AG09309 (cell line): ENCODE measurements around the gene SAA2.
"Not testable (repeated sequence)": the region's sequence is repeated elsewhere in the genome, so short reads cannot be mapped to it uniquely, and the experiment has no call there.

Experiments used
- DNase-seq: peaks from one replicate; pipeline ENCODE4 v3.0.0-alpha.2; 2010; ENCODE audit warnings: low read depth
- H3K4me3 ChIP-seq: 2 replicates; pipeline ENCODE4 v1.5.1; 2011; ENCODE audit warnings: mild to moderate bottlenecking, low read depth, low read length, moderate library complexity; ENCODE audit not compliant: control insufficient read depth
- CTCF ChIP-seq: IDR thresholded peaks from 2 replicates; pipeline ENCODE4 v1.5.1; 2011; ENCODE audit warnings: mild to moderate bottlenecking, low read depth, low read length, inconsistent platforms; ENCODE audit not compliant: insufficient read depth, control insufficient read depth; ENCODE audit errors: missing control alignments

The SAA2 gene

DNA sequence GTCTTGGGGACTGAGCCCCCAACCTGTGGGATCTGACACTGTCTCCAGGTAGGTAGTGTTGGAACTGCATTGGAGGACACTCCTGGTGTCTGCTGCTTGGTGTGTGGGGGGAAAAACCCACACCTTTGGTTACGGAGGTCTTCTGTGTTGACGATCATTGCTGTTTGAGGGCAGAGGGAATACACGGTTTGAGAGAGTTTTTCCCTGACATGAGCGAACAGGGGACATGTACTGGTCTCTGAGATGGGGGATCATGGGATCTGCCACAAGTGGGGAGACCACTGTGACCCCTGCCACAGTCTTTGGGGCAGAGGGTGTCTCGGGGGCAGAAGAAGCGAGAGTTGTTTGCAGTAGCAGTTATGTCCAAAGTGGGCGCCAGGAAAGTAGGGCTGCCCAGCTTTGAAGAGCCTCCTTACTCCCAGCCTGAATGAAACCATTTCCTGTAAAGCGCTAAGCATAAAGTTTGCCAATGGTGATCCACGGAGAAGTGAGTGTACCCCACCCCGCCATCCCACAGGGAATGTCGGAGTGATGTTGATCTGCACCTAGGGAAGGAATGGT lies 5.4 kb upstream of the SAA2 start:
- TF ChIP-seq CTCF = no peak
- no peak overlapping the region for H3K4me3 ChIP-seq
- no peak for DNase-seq

- DNase-seq = no peak
- peak; percentile 3 for TF ChIP-seq CTCF
These were observed 4.8 kb upstream of the SAA2 start for GRCh38 chr11:18253233-18253632.

DNA sequence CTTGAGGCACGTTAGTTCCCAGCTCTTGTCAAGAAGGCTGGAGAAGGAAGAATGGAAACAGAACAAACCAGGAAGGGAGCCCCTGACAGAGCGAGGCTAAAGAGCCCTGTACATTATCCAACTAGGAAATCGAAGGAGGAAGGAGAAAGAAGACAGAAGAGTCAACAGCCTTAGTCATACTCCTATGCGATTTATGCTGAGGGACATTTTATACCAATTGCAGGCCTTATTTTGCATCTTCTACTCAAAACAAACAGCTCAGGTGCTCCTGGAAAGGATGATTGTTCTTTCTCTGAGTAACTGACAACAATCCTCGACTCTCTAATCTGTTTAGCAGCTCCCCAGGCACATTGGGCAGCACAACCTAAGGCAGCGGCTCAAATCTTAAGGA lies 1.3 kb downstream of the SAA2 start:
- not testable (repeated sequence) for H3K4me3 ChIP-seq, DNase-seq

More at GRCh38 chr11:18253233-18253632, 4.8 kb upstream of the SAA2 start:
- no peak overlapping the region for H3K4me3 ChIP-seq

DNA sequence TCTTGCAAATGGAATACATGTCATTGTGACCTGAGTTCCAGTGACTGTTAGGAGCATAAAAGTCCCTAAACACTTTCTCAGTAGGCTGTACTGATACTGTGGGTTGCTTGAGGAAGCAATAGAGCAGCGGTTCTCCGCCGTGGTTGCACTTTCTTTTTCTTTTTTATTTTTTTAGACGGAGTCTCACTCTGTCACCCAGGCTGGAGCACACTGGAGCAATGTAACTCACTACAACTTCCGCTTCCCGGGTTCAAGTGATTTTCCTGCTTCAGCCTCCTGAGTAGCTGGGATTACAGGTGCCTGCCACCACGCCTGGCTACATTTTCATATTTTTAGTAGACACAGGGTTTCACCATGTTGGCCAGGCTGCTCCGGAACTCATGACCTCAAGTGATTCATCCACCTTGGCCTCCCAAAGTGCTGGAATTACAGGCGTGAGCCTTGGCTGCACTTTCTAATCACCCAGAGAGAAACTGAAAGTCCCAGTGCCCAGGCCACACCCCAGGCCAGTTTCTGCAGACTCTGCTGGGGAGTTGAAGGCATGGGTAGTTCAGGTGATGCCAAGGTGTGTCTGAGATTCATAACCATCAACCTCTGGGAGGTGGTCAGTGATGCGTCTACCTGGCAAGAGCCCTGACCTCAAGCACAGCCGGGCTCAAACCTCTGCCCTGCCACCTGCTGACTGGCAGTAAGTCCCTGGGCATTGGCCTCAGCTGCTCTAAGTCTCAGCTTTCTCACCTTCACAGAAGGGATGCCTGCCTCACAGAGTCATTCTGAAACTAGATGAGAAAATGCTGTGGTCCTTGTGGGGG lies 1.9 kb downstream of the SAA2 start:
- not testable (repeated sequence) for H3K4me3 ChIP-seq, DNase-seq

DNA sequence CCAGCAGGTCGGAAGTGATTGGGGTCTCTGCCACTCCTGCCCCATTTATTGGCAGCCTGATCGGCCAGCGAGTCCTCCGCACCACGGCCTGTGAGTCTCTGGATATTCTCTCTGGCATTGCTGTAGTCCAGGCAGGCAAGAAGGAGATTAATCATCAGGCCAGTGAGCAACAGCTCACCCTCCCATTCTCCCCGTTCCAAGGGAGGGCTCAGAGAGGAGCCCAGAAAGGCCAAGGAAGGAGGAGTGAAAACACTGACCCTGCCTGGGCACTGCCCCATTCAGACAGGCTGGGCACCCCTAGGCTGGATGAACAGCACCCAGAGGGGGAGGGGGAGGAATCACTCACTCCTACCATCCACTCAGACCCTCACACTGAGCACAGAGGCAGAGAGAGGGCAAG lies 3.1 kb downstream of the SAA2 start:
- DNase-seq = no peak
- H3K4me3 ChIP-seq = no peak overlapping the region
- TF ChIP-seq CTCF = no peak

DNA sequence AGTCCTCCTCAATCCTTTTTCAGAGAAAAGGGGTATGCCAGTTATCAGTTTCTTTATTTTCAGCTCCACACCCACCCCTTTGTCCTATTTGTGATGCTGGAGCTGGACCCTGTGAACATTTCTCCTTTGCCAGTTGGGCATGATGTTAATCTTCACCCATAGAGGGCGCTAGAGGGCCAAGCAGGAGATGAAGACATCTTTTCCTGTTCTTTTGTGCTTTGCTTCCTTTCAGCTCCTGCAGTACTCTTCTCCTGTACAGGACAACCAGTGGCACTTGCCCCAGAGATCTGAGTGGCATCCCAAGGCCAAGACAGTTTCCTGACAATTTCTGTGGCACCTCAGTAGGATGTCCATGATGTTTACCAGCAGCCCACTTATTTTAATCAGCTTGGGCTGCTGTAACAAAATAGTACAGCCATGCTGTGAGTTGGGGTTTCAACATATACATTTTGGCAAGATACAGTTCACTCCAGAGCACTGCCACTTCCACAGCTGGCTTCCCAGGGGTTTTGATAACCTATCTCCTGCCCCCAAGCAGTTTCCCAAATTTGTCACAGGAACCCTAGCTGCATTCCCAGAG lies 4.6 kb downstream of the SAA2 start:
- TF ChIP-seq CTCF = peak; percentile 92
- DNase-seq = peak; percentile 38
- H3K4me3 ChIP-seq = no peak overlapping the region

DNA sequence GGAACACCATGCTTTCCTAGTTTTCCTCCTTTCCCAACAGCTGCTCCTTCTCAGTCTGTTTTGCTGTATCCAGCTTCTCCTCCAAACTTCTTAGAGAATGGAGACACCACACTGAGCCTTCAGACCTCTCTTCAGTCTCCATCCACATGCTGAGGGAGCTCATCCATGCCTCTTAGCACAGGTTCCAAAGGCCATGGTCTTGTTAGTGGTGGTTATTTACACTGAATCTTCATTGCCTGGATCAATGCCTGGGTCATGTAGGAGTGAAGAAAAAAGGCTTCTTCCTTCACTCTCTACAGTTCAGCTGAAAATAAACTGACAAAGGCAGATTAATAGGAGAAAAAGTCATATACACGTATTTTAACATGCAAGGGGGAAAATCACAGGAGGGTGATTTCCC lies 8.8 kb downstream of the SAA2 start:
- H3K4me3 ChIP-seq = no peak overlapping the region
- DNase-seq = no peak
- no peak for TF ChIP-seq CTCF
